Hepatocyte (in vitro differentiated cells): ENCODE results near the gene SFXN5. TPM values are rescaled to one million over a fixed set of nuclear protein-coding genes. Genes with fewer than 3 reads are reported as not detected.

Experiments used
- DNase-seq: peaks from one replicate; pipeline ENCODE4 v3.0.0-alpha.2; 2016; ENCODE audit warnings: low spot score
- H2AFZ ChIP-seq: fragments of 200-600 bp; sonication (generic); 2 replicates; pipeline ENCODE4 v1.6.0; 2016; ENCODE audit warnings: antibody characterized with exemption, mild to moderate bottlenecking
- H3K27ac ChIP-seq: fragments of 200-600 bp; sonication (generic); 2 replicates; pipeline ENCODE4 v1.5.1; 2016; ENCODE audit warnings: mild to moderate bottlenecking
- H3K27me3 ChIP-seq: fragments of 200-600 bp; sonication (generic); 2 replicates; pipeline ENCODE4 v1.6.1; 2016
- H3K36me3 ChIP-seq: fragments of 200-600 bp; sonication (generic); replicated peaks from 2 replicates; pipeline ENCODE4 v1.5.1; 2016; ENCODE audit warnings: low read depth; ENCODE audit not compliant: insufficient read depth
- H3K4me1 ChIP-seq: fragments of 200-600 bp; sonication (generic); 2 replicates; pipeline ENCODE4 v1.5.1; 2016; ENCODE audit warnings: mild to moderate bottlenecking, moderate library complexity; ENCODE audit not compliant: insufficient read depth
- H3K4me2 ChIP-seq: fragments of 200-600 bp; sonication (generic); 2 replicates; pipeline ENCODE4 v1.6.0; 2016
- H3K4me3 ChIP-seq: fragments of 200-600 bp; sonication (generic); 2 replicates; pipeline ENCODE4 v1.5.1; 2016; ENCODE audit warnings: mild to moderate bottlenecking
- H3K79me2 ChIP-seq: fragments of 200-600 bp; sonication (generic); 2 replicates; pipeline ENCODE4 v1.6.0; 2017; ENCODE audit warnings: mild to moderate bottlenecking
- H3K9me2 ChIP-seq: fragments of 200-600 bp; sonication (generic); replicated peaks from 2 replicates; pipeline ENCODE4 v1.6.0; 2017; ENCODE audit warnings: mild to moderate bottlenecking; ENCODE audit not compliant: insufficient read depth
- H3K9me3 ChIP-seq: fragments of 200-600 bp; sonication (generic); 2 replicates; pipeline ENCODE4 v1.5.1; 2016; ENCODE audit warnings: low read depth, mild to moderate bottlenecking
- H4K20me1 ChIP-seq: fragments of 200-600 bp; sonication (generic); 2 replicates; pipeline ENCODE4 v1.6.0; 2016; ENCODE audit warnings: mild to moderate bottlenecking; ENCODE audit not compliant: insufficient read depth, poor library complexity, severe bottlenecking
- CTCF ChIP-seq: fragments of 200-600 bp; sonication (generic); IDR thresholded peaks from 2 replicates; pipeline ENCODE4 v1.5.1; 2016; ENCODE audit warnings: antibody characterized with exemption, mild to moderate bottlenecking; ENCODE audit not compliant: poor library complexity
- EZH2 ChIP-seq: fragments of 200-600 bp; sonication (generic); IDR thresholded peaks from 2 replicates; pipeline ENCODE4 v1.6.1; 2016; ENCODE audit warnings: antibody characterized with exemption, mild to moderate bottlenecking, borderline replicate concordance
- EZH2phosphoT487 ChIP-seq: fragments of 200-600 bp; sonication (generic); IDR thresholded peaks from one replicate; pipeline ENCODE4 v1.6.1; 2018; ENCODE audit warnings: antibody characterized with exemption, mild to moderate bottlenecking, low read depth, moderate library complexity; ENCODE audit not compliant: unreplicated experiment, severe bottlenecking
- WGBS: methylation state at CpG from one replicate; pipeline ENCODE4 v1.1.6; 2016; ENCODE audit warnings: low lambda C conversion rate; ENCODE audit errors: missing lambda C conversion rate; 5-methylcytosine and 5-hydroxymethylcytosine counted together
- polyA plus RNA-seq: library from polyadenylated mRNA; unstranded; fragments of >200 nt; fragmentation: Nextera tagmentation; extraction: Ambion mirVana; gene quantifications from 2 replicates; pipeline ENCODE4 v1.2.1, GENCODE V29; 2016
- total RNA-seq: library from RNA; depleted of rRNA; stranded (reverse); fragments of >200 nt; gene quantifications from 2 replicates; pipeline ENCODE4 v1.2.3, GENCODE V29; 2014

Gene SFXN5
- total and polyA plus RNA-seq, 2 experiments from 2014 or later = 25.8 to 34.6 TPM

- 83% methylated on average over 7 of the region's 7 CpGs for WGBS
- Histone ChIP-seq H3K4me2 (no peak overlapping the region), H2AFZ (no peak overlapping the region), H3K4me3 (no peak overlapping the region), H3K36me3 (no peaks in the 10 kb centered on the region), H3K4me1 (peaks cover 17% of the 10 kb centered on the region), H3K27me3 (no peaks in the 10 kb centered on the region), H4K20me1 (peaks cover 33% of the 10 kb centered on the region), H3K9me2 (no peaks in the 10 kb centered on the region), H3K79me2 (peaks cover 63% of the 10 kb centered on the region), H3K9me3 (no peaks in the 10 kb centered on the region), H3K27ac (no peak overlapping the region)
- no peak for DNase-seq
- no peak for TF ChIP-seq EZH2phosphoT487
- no peak for TF ChIP-seq CTCF
- no peak for TF ChIP-seq EZH2
These were observed 12.6 kb upstream of the SFXN5 start for GRCh38 chr2:73083886-73084800.

- Histone ChIP-seq H3K27ac (no peak overlapping the region), H3K79me2 (peaks cover 50% of the 10 kb centered on the region), H3K4me1 (peaks cover 5% of the 10 kb centered on the region), H3K9me3 (no peaks in the 10 kb centered on the region), H3K9me2 (no peaks in the 10 kb centered on the region), H3K36me3 (no peaks in the 10 kb centered on the region), H3K27me3 (no peaks in the 10 kb centered on the region), H4K20me1 (peaks cover 33% of the 10 kb centered on the region), H2AFZ (no peak overlapping the region), H3K4me2 (no peak overlapping the region), H3K4me3 (no peak overlapping the region)
- no peak for TF ChIP-seq EZH2phosphoT487
- TF ChIP-seq CTCF = no peak
- no peak for TF ChIP-seq EZH2
- no peak for DNase-seq
- 93% methylated on average over 13 of the region's 13 CpGs for WGBS
These were observed 11.3 kb upstream of the SFXN5 start for GRCh38 chr2:73082523-73083410.

DNA sequence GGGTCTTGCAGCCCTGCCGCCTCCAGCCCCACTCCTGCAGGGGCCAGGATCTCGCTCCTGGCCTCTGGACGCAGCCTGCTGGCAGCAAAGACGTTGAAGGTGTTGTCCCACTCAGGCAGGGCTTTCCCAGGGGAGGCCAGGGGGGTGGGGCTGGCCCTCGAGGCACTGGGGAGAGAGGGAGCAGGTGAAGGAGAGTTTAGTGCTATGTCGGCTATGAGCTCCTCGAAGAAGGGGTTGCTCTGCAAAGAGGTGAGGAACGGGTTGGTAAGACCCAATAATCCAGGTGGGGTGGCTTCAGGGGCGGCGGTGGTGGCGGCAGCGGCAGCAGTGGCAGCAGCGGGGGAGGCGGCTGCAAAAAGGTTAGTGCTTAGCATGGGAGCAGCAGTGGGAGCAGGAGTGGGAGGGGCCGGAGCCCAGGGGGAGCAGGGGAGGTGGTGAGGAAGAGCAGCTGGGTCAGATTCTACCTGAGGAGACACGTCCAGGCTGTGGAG is 9.7 kb upstream of the SFXN5 start:
- Histone ChIP-seq H4K20me1 (peaks cover 33% of the 10 kb centered on the region), H3K4me1 (peaks cover 5% of the 10 kb centered on the region)

More for the DNA sequence above, 9.7 kb upstream of the SFXN5 start:
- no peak overlapping the region for H2AFZ ChIP-seq
- no peaks in the 10 kb centered on the region for H3K9me3 ChIP-seq
- H3K4me2 ChIP-seq = no peak overlapping the region
- no peaks in the 10 kb centered on the region for H3K9me2 ChIP-seq
- DNase-seq = no peak
- peaks cover 39% of the 10 kb centered on the region for H3K79me2 ChIP-seq
- H3K27me3 ChIP-seq = no peaks in the 10 kb centered on the region
- H3K27ac ChIP-seq = no peak overlapping the region
- WGBS = 75% methylated on average over 12 of the region's 16 CpGs
- H3K36me3 ChIP-seq = no peaks in the 10 kb centered on the region
- no peak for TF ChIP-seq EZH2
- no peak overlapping the region for H3K4me3 ChIP-seq
